AG04450 (cell line): Measurements from ENCODE around the gene TTC38. TPM values are rescaled to one million over a fixed set of nuclear protein-coding genes. Genes with fewer than 3 reads are reported as not detected.

Experiments used
- CTCF ChIA-PET: fragments of 300-600, 350-600 bp; formaldehyde crosslinking; extraction: SDS; loops from one replicate; lab custom pipeline; 2022; ENCODE audit warnings: antibody characterized with exemption, inconsistent platforms; lab: Charles Lee
- POLR2A ChIA-PET: fragments of 350-600 bp; formaldehyde crosslinking; extraction: SDS; loops from one replicate; lab custom pipeline; 2021; ENCODE audit warnings: antibody characterized with exemption, inconsistent platforms; lab: Yijun Ruan, JAX
- DNase-seq: peaks from one replicate; pipeline ENCODE4 v3.0.0-alpha.2; 2011; ENCODE audit warnings: low read depth, low spot score
- H3K27ac ChIP-seq: one replicate; pipeline ENCODE4 v1.5.1; 2012; ENCODE audit warnings: low read depth, low read length, control low read depth
- H3K27me3 ChIP-seq: one replicate; pipeline ENCODE4 v1.6.0; 2012; ENCODE audit warnings: low read length; ENCODE audit not compliant: control insufficient read depth, insufficient read depth
- H3K4me3 ChIP-seq: 2 replicates; pipeline ENCODE4 v1.5.1; 2011; ENCODE audit warnings: mild to moderate bottlenecking, low read depth, low read length, control low read depth
- H3K9me3 ChIP-seq: 2 replicates; pipeline ENCODE4 v1.5.1; 2012; ENCODE audit warnings: low read length; ENCODE audit not compliant: control insufficient read depth, insufficient read depth
- CTCF ChIP-seq: IDR thresholded peaks from 2 replicates; pipeline ENCODE4 v1.5.1; 2011; ENCODE audit warnings: low read depth, low read length, control low read depth, inconsistent platforms
- polyA plus RNA-seq: library from polyadenylated mRNA; depleted of rRNA; stranded (reverse); fragments of >200 nt; gene quantifications from 2 replicates; pipeline ENCODE4 v1.2.3, GENCODE V29; 2011

TTC38 gene
- polyA plus RNA-seq, 1 experiment = 23.7 TPM

GRCh38 chr22:46224898-46225290, 42.9 kb upstream of the TTC38 start:
- CTCF ChIA-PET = interaction anchor here (0.6 kb wide), 1 partner anchor 31 kb away, joined by 5 read pairs; no protein-coding TSS in a partner anchor

GRCh38 chr22:46225631-46226030, 42.2 kb upstream of the TTC38 start:
- Histone ChIP-seq H3K27me3 (no peaks in the 10 kb centered on the region), H3K9me3 (no peaks in the 10 kb centered on the region), H3K4me3 (no peak overlapping the region), H3K27ac (no peak overlapping the region)
- no peak for DNase-seq
- POLR2A ChIA-PET = no interaction called here
- no peak for TF ChIP-seq CTCF
- CTCF ChIA-PET = no interaction called here

More at GRCh38 chr22:46224898-46225290, 42.9 kb upstream of the TTC38 start:
- DNase-seq = no peak
- Histone ChIP-seq H3K27ac (no peak overlapping the region), H3K27me3 (no peaks in the 10 kb centered on the region), H3K4me3 (no peak overlapping the region), H3K9me3 (no peaks in the 10 kb centered on the region)
- no peak for TF ChIP-seq CTCF
- POLR2A ChIA-PET = no interaction called here

GRCh38 chr22:46226577-46226976, 41.2 kb upstream of the TTC38 start:
- no peaks in the 10 kb centered on the region for H3K27me3 ChIP-seq
- no peak for DNase-seq
- TF ChIP-seq CTCF = no peak
- ChIA-PET CTCF (interaction anchor here (1.0 kb wide), 1 partner anchor 220 kb away, joined by 3 read pairs; no protein-coding TSS in a partner anchor), POLR2A (no interaction called here)
- no peak overlapping the region for H3K4me3 ChIP-seq
- no peak overlapping the region for H3K27ac ChIP-seq
- H3K9me3 ChIP-seq = no peaks in the 10 kb centered on the region

- POLR2A ChIA-PET = interaction anchor here (0.7 kb wide), 1 partner anchor 107 kb away, joined by 7 read pairs; no protein-coding TSS in a partner anchor
- no peak overlapping the region for H3K27ac ChIP-seq
- CTCF ChIA-PET = interaction anchor here (1.1 kb wide), 1 partner anchor 235 kb away, joined by 3 read pairs; no protein-coding TSS in a partner anchor
- H3K27me3 ChIP-seq = no peaks in the 10 kb centered on the region
- no peaks in the 10 kb centered on the region for H3K9me3 ChIP-seq
- no peak overlapping the region for H3K4me3 ChIP-seq
- no peak for TF ChIP-seq CTCF
- DNase-seq = no peak
Measured at GRCh38 chr22:46229701-46230100, 38.1 kb upstream of the TTC38 start.

- DNase-seq = no peak
- Histone ChIP-seq H3K4me3 (no peak overlapping the region), H3K9me3 (no peaks in the 10 kb centered on the region), H3K27me3 (no peaks in the 10 kb centered on the region), H3K27ac (no peak overlapping the region)
- no peak for TF ChIP-seq CTCF
- CTCF ChIA-PET = no interaction called here
- POLR2A ChIA-PET = no interaction called here
Measured at GRCh38 chr22:46230262-46230901, 37.4 kb upstream of the TTC38 start.
